ENCODE measurements around the gene TACR1. TPM values are rescaled to one million over a fixed set of nuclear protein-coding genes. Genes with fewer than 3 reads are reported as not detected.

Gene TACR1
- total RNA-seq, 4 donors from 2014 or later, result 0.14 to 10.1 (median 0.18) TPM

DNA sequence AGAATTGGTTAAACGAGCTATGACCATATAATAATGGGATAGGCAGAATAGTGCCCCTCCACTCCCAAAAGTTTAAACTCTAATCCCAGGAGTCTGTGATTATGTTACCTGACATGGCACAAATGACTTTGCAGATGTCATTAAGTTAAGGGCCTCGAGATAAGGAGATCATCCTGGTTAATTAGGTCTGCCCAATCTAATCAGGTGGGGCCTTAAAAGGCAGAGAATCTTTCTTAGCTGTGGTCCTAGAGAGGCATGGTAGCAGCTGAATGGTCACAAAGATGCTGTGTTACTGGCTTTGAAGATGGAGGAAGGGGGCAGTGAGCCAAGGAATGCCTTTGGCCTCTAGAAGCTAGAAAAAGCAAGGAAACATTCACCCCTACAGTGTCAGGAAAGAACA lies 31.1 kb downstream of the TACR1 start:
- DNase-seq, result no peak
- intact Hi-C loops (cut with DNase I; ENCODE audit: low total_unique reads), result no loop called here
- no peaks in the 10 kb centered on the region for H3K36me3 ChIP-seq
- H3K9me3 ChIP-seq, result no peaks in the 10 kb centered on the region
- TF ChIP-seq, protein P1, sequence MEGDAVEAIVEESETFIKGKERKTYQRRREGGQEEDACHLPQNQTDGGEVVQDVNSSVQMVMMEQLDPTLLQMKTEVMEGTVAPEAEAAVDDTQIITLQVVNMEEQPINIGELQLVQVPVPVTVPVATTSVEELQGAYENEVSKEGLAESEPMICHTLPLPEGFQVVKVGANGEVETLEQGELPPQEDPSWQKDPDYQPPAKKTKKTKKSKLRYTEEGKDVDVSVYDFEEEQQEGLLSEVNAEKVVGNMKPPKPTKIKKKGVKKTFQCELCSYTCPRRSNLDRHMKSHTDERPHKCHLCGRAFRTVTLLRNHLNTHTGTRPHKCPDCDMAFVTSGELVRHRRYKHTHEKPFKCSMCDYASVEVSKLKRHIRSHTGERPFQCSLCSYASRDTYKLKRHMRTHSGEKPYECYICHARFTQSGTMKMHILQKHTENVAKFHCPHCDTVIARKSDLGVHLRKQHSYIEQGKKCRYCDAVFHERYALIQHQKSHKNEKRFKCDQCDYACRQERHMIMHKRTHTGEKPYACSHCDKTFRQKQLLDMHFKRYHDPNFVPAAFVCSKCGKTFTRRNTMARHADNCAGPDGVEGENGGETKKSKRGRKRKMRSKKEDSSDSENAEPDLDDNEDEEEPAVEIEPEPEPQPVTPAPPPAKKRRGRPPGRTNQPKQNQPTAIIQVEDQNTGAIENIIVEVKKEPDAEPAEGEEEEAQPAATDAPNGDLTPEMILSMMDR (IDR thresholded peaks at IDR 0.05), result no peak
- TF ChIP-seq POLR2A (IDR thresholded peaks at IDR 0.05) (no peak), EP300 (IDR thresholded peaks at IDR 0.05; ENCODE audit: low read depth) (no peak), POLR2AphosphoS5 (IDR thresholded peaks at IDR 0.05) (no peak)
- in situ Hi-C loops (cut with MboI; ENCODE audit: low pct_ligation_motif_present in 1 of 4, low pct_unique_long_range_greater_than_20kb in 1 of 4, low sequenced_read_pairs in 3 of 4), result no loop called here
- 36 to 83% methylated on average over 1 to 2 of the region's 2 CpGs for WGBS, 2 donors (ENCODE audit: low coverage in 1 of 2)
- H3K27me3 ChIP-seq, result no peaks in the 10 kb centered on the region
- no peaks in the 10 kb centered on the region for H3K4me1 ChIP-seq
- H3K4me3 ChIP-seq, result no peak overlapping the region
- H3K27ac ChIP-seq, result no peak overlapping the region

DNA sequence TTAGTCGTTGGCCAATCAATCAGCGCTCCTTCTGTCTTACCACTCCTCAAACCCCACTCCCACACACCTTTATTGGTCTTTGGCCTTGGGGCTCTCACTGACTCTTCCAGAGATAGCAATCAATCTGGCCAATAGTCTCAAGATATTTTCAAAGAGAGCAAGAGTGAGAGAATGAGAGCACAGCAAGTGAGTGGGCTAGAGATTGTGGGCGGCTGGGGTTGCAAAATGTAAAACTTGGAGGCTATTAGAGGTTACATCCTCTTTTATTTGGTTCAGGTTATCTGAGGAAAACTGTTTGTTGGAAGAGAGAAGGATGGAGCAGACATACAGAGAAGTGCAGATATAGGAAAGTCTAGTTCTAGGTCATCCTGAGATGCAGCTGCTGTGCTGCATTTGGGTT lies 32.8 kb downstream of the TACR1 start:
- in situ Hi-C loops (cut with MboI; ENCODE audit: low pct_ligation_motif_present in 1 of 4, low pct_unique_long_range_greater_than_20kb in 1 of 4, low sequenced_read_pairs in 3 of 4) (no loop called here), intact Hi-C loops (cut with DNase I; ENCODE audit: low total_unique reads) (no loop called here)
- no peak for TF ChIP-seq EP300 (IDR thresholded peaks at IDR 0.05; ENCODE audit: low read depth)
- TF ChIP-seq POLR2AphosphoS5 (IDR thresholded peaks at IDR 0.05), result no peak
- TF ChIP-seq, protein P1 (IDR thresholded peaks at IDR 0.05), result no peak
- TF ChIP-seq POLR2A (IDR thresholded peaks at IDR 0.05), result no peak
- H3K27ac ChIP-seq, result no peak overlapping the region
- H3K4me3 ChIP-seq, result no peak overlapping the region
- H3K27me3 ChIP-seq, result no peaks in the 10 kb centered on the region
- no peaks in the 10 kb centered on the region for H3K36me3 ChIP-seq
- H3K4me1 ChIP-seq, result no peaks in the 10 kb centered on the region
- H3K9me3 ChIP-seq, result no peaks in the 10 kb centered on the region
- no peak for DNase-seq
- WGBS, 2 donors (ENCODE audit: low coverage in 1 of 2), result 79 to 91% methylated on average over 3 of the region's 3 CpGs

DNA sequence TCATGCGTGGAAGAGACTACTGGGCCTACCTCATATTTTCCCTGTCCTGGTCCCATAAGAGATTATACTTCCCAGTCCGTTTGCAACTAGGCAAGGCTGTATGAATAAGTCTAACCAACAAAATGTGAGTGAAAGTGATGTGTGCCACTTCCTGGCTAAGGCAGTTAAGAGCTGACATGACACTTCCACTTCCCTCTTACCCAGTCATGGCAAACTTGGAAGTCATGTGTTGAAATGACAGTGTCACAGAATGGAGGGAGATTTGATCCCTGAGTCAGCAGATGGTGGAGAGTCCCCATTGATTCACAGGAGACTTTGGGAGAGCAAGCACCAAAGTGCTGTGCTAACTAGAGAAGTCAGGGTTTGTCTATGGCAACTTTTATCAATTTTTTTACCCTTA lies 36.4 kb downstream of the TACR1 start:
- no peaks in the 10 kb centered on the region for H3K4me1 ChIP-seq
- no peaks in the 10 kb centered on the region for H3K27me3 ChIP-seq
- H3K9me3 ChIP-seq, result no peaks in the 10 kb centered on the region
- WGBS, 2 donors (ENCODE audit: low coverage in 1 of 2), result 58 to 83% methylated on average over 1 to 2 of the region's 2 CpGs
- no peaks in the 10 kb centered on the region for H3K36me3 ChIP-seq
- in situ Hi-C loops (cut with MboI; ENCODE audit: low pct_ligation_motif_present in 1 of 4, low pct_unique_long_range_greater_than_20kb in 1 of 4, low sequenced_read_pairs in 3 of 4) (no loop called here), intact Hi-C loops (cut with DNase I; ENCODE audit: low total_unique reads) (no loop called here)
- TF ChIP-seq POLR2AphosphoS5 (IDR thresholded peaks at IDR 0.05) (no peak), EP300 (IDR thresholded peaks at IDR 0.05; ENCODE audit: low read depth) (no peak), POLR2A (IDR thresholded peaks at IDR 0.05) (no peak)
- TF ChIP-seq, protein P1 (IDR thresholded peaks at IDR 0.05), result no peak
- DNase-seq, result no peak
- no peak overlapping the region for H3K4me3 ChIP-seq
- H3K27ac ChIP-seq, result peak overlapping the region in 2 of 4 donors; percentile 13 to 27

DNA sequence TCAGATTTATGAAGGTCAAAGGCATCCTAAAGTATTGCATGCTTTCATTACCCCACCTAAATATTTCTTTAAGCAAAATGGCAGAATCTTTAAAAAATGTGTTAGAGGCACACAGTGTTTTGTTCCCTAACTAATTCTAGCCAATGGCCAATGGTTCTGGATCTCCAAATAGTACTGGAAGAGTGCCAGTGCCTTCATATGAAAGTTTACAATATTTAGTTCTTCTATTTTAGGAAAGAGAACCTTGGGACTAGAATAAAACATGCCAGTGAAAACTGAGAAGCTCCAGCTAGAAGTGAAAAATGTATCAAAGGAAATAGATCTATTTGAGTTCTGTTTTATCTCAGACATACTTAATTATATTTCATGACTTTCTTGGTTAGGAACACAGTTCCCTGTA lies 37.1 kb downstream of the TACR1 start:
- H3K36me3 ChIP-seq, result no peaks in the 10 kb centered on the region
- H3K4me3 ChIP-seq, result no peak overlapping the region
- H3K27ac ChIP-seq, result peak overlapping the region in 1 of 4 donors; percentile 27
- in situ Hi-C loops (cut with MboI; ENCODE audit: low pct_ligation_motif_present in 1 of 4, low pct_unique_long_range_greater_than_20kb in 1 of 4, low sequenced_read_pairs in 3 of 4), result no loop called here
- no peaks in the 10 kb centered on the region for H3K27me3 ChIP-seq
- no peaks in the 10 kb centered on the region for H3K9me3 ChIP-seq
- DNase-seq, result no peak
- intact Hi-C loops (cut with DNase I; ENCODE audit: low total_unique reads), result no loop called here
- TF ChIP-seq POLR2AphosphoS5 (IDR thresholded peaks at IDR 0.05), result no peak
- TF ChIP-seq POLR2A (IDR thresholded peaks at IDR 0.05), result no peak
- no peak for TF ChIP-seq EP300 (IDR thresholded peaks at IDR 0.05; ENCODE audit: low read depth)
- TF ChIP-seq, protein P1 (IDR thresholded peaks at IDR 0.05), result no peak
- H3K4me1 ChIP-seq, result no peaks in the 10 kb centered on the region
